Measurements from ENCODE around the gene ELOVL7. TPM values are rescaled to one million over a fixed set of nuclear protein-coding genes. Genes with fewer than 3 reads are reported as not detected.

ELOVL7 gene
- polyA plus RNA-seq = 9.0 and 9.3 TPM in 2 replicates

DNA sequence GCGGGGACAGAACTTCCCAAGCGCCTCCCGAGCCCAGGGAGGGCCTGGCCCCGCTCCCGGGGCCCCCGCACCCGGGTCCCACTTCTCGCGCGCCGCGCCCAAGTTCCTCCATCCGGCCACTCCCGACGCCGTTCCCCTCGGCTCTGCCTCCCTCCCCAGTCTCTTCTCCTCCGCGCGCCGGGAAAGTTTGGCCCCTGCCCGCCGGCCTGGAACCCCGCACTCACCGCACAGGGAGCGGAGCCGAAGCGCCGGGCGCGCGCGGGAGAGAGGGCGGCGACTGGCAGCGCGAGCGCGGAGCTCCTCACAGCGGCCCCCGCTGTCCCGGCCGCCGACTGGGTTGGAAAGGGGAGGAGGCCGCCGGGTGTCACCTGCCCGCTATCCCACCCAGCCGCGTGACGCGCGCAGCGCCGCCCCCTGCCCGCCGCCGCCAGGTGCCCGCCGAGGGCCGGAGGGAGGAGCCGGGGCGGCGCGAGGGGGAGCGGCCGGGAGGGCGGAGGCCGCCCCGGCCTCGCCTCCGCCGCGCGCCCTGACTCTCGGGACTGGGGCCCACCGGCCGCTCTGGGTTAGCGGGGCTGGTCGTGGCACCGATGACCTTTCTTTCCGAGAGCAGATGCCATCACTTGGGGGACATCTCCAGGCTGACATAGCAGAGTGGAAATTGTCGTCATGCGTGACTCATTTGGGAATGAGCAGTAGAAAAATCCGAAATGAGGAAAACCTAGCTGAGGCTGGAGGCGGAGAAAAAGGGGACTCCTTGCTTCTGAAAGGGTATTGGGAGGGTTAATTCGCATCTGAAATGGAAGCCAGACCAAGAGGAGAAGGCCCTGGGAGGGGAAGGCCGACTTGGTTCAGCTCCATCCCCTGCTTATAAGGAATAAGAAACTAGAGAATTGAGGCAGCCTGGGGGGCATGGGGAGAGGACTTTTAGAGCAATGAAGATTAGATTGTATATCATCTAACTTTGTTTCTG, at the start of gene ELOVL7:
Gene ELOVL7 (minus strand): TSS at position 334 of the 970 bp plus-strand sequence. CDS start 56,872 bp downstream, outside the sequence.

Other genes with a start within 250 kb of the ELOVL7 start
- gene DEPDC1B, start 144.1 kb downstream of the ELOVL7 start, polyA plus RNA-seq = not detected in 2 replicates
- gene ERCC8, start 100.8 kb upstream of the ELOVL7 start, polyA plus RNA-seq = 5.7 and 8.6 TPM in 2 replicates
- gene NDUFAF2, start 100.9 kb upstream of the ELOVL7 start, polyA plus RNA-seq = 107 and 136 TPM in 2 replicates